ENCODE measurements around the gene PTGES2.

PTGES2 gene

DNA sequence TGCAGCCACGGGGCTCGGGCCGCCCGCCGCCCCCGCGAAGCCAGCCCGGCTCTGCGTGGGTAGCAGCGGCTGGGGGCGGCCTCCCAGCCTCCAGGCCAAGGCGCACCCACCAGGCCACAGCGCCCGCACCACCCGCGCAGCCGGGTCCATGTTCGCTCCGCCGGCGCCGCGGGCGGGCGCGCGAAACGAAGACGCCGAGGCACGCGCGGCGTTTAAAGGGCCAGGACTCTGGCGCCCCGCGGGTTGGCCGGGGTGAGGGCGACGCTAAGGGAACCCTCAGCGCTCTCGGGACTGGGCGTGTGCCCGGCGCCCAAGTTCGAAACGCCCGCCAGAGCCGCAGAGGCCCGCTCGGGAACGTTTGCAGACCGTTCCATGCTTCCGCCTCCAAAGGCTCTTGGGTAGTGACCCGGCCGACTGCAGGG, at the start of gene PTGES2:
PTGES2 (minus strand) TSS at position 162 of the 422 bp plus-strand sequence; CDS start at position 150, 12 bp downstream.
- DNase-seq: peak; percentile 71 to 73

DNA sequence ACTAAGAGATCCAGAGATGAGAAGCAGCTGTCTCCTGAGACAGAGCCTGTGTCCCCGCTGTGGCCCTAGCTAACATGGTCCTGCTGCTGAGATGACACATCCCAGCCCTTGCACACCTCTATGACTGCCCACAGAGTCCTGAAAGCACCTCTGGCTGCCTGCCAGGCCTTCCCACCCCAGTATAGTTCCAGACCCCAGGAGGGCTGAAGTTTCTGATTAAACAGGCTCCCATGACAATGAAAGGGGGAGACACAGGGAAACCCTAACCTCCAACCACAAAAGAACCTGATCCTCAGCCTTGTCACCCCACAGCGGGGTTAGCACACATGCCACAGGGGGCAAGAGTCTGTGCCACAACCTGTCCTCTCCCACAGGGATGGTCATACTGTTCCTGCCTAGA, 48.2 kb upstream of the PTGES2 start:
- DNase-seq: no peak

DNA sequence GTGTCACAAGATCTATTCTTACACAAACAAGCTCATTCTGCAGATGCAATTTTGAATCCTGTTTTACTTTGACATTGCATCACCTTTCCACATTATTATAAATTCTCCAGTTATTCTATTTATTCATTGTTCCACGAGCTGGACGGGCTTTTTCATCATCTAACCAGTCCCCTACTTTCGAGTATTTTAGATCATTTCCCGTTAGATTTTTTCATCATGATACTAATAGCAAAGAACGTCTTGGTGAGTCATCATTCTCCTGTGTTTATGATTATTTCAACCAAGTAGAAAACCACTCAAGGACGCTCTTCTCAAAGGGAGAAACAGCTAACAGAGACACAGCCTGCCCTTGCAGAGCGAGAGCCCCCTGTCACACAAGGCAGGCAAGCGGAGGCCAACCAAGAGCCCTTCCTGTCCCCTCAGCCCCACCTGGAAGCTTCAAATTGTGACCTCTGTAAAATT, 47.6 kb upstream of the PTGES2 start:
- no peak for DNase-seq

DNA sequence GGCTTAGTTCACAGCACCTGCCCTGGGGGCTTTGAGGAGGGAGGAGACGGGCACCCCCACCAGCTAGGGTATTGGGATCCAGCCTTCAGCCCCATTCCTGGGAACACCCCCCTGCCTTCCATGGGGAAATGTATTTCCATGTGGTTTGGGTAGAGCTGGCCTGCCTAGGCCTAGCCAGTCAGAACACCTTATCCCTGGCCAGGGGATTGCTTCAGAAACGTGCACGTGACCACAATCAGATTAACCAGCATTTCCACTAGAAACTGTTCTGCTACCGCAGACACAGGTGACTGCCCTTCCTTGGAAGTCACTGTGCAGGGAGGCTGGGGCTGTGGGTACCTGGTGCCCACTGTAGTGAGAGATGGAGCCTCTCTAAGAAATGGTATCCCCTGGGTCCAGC, 46.5 kb upstream of the PTGES2 start:
- no peak for DNase-seq

DNA sequence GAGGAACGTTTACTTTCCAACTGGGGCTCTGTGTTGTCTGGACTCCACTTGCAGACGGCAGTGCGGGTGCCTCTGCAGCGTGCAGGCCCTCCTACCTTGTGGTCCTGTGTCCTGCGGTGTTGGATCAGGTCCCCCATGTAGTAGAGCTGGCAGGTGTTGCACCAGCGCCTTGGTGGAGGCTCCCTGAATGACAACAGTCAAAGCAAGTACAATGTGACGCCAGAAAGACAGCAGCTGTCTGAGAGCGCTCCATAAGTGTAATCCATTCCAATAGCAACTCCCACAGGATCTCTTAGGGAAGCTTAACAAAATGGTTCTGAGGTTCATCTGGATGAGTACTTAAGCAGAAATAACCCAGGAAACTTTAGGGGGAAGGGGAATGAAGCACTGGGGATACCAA, 42.4 kb upstream of the PTGES2 start:
- no peak for DNase-seq

DNA sequence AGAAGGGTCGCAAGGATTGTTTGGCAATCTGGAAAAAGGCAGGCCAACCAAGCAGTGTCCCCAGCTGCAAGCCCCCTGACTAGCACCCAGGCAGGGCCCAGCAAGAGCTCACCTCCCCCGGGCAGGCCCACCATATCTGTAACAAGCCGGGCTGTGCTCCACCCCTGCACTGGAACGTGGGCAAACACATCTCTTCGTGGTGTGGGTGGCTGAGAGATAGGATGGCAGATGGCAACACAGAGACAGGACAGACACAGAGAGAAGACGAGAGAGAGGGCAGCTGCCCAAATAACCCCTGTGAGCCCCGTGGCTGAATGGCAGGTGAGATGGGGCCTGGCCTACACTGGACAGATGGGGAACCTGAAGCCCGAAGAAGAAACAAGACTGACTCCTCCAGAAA, 42.0 kb upstream of the PTGES2 start:
- no peak for DNase-seq

DNA sequence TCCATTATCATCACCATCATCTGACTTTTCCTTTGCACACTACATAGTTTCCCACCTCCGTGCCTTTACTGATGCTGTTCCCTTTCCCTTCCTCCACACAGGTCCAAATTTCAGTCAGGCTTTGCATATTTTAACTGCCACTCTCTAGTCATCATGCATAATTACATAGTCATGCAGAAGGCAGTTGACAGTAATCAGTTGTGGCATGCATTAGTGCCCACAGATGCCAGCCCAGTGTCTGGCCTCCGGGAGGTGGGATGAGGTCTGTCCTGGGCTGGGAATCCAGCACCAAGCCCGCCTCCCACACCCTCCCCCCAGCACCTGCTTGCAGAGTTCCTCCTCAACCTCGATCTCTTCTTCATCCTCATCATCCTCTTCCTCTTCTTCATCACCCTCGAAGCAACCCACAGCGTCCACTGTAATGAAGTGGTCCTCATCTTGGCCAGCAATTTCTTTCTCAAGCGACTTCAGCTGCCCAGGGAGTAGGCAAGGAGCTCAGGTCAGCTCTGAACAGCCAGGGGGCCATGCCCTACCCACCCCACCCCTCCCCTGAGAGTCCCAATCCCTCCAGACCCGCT, 41.3 kb upstream of the PTGES2 start:
- no peak for DNase-seq

DNA sequence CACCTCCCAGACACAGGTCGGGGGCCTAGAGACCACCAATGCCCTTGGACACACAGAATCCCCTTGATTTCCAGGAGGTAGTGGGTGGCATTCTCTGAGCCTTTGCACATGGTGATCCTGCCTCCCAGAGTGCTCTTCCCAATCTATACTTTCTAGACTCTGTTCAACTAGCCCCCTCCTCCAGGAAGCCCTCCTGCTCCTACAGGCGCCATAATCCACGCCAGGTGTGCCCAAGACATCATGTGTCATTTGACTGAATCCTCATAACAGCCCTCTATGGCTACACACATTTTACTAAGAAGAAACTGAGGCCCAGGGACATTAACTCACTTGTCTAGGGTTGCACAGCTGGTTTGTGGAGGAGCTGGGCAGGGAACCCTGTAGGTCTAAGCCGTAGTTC, 39.7 kb upstream of the PTGES2 start:
- no peak for DNase-seq

DNA sequence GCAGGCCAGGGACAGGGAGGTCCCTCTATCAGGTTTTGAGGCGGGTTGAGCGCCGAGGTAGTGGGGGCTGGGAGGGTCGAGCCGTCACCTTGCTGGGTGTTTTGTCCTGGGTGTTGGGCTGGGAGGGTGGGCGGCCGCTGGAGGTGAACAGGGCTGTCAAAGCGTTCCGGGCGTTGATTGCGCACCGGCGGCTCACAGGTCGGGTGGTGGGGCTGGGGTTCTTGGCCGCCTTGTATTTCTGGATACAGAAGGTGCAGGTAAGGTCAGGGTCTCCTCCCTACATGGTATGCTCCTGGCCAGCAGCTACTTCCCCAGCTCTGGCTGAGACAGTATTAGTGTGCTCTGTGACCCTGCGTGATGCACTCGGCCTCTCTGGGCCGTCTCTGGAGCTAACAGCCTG, 38.6 kb upstream of the PTGES2 start:
- no peak for DNase-seq

DNA sequence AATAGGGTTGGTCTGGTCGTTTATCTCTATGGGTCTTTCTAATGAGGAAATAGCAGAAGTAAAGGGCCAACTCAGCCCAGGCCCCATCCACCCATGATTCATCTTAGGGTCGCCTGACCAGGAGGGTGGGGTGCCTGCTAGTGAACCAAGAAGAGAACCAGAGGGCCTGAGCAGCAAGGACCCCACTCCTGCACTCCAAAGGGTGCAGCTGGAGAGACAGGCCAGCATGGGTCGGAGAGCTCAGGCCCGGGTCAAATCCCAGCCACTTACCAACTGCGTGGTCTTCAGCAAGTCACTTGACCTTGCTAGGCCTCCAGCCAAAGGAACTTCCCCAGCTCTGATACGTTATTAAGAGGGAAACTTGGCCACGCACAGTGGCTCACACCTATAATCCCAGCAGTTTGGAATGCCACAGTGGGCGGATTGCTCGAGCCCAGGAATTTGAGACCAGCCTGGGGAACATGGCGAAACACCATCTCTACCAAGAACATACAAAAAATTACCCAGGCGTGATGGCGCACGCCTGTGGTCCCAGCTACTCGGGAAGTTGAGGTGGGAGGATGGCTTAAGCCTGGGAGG, 36.9 kb upstream of the PTGES2 start:
- no peak for DNase-seq

DNA sequence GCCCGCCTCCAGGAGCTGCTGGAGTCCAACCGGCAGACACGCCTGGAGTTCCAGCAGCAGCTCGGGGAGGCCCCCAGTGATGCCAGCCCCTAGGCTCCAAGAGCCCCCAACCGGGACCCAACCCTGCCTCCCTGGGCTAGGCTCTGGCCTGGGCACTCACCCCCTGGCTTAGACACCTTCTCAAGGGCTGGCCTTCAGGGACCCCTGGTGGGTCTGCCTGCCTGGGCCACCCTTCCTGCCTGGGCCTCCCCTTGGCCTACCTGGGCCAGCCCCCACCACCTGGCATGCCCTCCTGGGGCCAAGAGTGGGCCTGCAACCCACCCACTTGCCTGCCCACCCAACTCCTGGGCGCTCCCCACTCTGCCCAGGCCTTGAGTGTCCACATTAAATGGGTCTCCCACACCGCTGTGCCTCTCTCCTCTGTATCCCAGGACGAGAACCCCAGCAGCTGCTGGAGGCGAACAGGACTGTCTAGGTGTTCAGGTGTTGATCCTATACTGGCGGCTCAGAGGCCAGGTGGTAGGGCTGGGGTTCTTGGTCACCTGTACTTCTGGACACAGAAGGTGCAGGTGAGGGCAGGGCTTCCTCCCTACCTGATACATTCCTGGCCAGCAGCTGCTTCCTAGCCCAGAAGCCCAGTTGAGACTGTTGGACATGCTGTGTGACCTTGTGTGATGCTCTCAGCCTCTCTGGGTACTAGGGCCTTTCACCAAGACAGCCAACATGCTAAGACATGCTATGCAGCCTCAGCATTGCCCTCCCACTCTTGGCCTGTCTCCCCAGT, 36.2 kb upstream of the PTGES2 start:
- DNase-seq: no peak

DNA sequence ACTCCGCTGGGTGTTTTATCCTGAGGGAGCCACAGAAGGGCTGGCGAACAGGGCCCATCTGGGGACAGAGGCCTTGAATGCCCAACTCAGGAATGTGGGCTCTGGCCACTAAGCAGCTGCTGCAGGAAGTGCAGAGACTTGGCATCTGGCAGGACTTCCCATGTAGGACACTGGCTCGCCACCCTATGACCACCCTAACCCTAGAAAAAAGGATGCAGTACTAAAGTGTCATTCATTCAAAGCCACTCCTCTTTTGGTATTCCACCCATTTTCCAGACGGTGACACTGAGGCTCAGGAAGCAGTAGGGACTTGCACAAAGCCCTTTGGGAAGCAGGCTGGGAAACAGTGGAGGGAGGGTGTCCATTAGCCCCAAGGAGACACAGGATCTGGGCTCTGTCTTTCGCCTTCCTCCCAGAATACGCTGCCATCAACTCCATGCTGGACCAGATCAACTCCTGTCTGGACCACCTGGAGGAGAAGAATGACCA, 35.5 kb upstream of the PTGES2 start:
- no peak for DNase-seq

DNA sequence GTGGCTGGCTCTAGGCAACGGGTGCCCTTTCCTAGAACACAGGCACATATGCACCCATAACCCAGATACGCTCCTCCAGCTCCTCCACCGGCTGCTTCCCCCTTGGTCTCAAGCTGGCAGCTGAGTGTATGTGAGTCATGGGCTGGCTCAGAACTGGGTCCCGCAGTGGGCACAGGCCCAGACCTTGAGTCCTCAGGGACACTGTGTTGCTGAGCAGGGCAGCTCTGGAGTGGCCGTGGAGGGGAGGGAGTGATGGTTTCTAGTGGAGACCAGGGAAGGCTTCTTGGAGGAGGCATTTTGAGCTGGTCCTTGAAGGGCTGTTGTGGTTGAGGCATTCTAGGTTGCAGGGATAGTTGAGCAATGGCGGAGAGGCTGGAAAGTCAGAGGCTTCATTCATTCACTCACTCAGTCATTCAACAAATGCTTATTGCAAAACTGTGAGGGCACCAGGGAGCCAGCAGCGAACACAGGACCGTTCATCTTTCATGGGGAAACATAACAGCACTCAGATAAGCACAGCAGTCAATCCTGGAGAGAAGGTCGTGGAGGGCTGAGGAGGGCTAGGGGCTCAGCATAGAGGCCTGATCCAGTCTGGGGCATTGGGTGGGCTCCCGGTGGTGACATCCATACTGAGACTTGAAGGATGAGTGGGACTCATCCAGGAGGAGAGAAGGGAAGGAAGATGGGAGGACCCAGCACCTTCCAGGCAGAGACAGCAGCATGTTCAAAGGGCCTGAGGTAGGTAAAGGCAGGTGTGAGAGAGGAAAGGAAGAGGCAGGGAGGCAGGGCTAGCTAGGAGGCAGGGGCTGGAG, 34.9 kb upstream of the PTGES2 start:
- no peak for DNase-seq

DNA sequence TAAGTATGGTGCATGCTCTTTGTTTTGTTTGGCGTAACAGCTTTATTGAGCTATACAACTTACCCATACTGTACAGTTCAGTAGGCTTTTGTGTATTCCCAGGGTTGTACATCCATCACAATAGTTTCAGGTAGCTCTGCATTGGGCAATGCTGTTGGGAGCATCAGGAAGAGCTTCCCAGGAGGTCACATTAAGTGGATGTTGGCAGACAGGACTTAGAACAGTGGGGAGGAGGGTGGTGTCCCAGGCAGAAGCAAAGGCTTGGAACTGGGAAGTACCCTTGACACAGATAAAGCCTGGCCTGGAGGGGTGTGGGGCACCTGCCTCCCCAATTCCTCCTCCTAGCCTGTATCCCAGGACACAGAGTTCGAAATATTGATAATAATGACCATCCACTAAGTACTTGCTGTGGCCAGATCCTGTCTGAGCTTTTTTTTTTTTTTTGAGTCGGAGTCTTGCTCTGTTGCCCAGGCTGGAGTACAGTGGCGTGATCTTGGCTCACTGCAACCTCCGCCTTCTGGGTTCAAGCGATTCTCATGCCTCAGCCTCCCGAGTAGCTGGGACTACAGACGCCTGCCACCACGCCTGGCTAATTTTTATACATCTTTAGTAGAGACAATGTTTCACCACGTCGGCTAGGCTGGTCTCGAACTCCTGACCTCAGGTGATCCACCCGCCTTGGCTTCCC, 33.8 kb upstream of the PTGES2 start:
- DNase-seq: no peak

DNA sequence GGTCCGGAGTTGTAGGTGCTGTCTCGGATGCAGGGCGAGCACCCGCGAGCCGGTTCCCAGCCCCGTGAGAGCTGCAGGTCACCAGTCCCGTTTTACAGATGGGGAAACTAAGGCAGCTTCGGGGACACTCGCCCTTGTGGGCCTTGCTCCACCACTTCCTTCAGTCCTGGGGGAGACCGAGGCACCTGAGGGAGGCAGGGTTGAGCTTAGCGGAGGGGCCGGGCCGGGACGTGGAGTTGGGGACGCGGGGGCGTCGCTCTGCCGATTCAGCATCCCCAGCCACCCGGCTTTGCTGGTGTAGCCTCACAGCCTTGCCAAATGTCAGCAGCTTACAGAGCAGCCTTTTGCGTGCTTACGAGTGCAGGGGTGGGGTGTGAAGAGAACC, 33.1 kb upstream of the PTGES2 start:
- DNase-seq: peak; percentile 46 to 55

DNA sequence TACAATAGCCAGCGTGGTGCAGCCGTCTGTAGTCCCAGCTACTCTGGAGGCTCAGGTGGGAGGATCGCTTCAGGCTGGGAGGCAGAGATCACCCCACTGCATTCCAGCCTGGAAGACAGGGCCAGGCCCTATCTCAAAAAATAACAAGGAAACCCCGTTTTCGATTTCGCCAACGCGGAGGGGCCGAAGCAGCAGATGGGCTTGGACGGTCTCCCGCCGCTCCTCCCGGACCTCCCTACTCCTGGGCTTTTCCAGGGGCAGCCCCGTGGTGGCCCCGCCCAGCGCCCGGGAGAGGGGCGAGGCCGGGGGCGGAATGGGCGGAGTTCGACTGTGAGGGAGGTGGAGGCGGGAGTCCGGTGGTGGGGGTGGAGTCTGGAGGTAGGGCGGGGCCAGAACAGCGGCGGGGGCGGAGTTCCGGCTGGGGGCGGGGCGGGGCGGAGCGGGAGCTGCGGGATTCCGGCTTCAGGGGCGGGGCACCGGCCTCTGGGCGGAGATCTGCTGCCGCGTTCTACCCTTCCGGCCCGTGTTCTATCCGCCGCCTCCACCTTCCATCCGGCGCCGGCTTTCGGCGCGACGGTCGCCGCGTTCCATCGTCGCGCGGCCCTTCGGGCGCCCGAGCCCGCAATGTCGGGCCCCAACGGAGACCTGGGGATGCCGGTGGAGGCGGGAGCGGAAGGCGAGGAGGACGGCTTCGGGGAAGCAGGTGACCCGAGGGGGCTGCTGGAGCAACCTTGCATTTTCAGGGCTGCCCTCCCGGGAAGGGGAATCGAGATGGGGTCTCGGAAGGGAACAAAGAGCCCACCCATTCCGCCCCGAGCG, 32.5 kb upstream of the PTGES2 start, which contains the start of gene BBLN:
BBLN (plus strand) TSS at position 482 of the 819 bp plus-strand sequence; CDS start at position 625, 143 bp downstream.
- DNase-seq: peak; percentile 94 to 95

DNA sequence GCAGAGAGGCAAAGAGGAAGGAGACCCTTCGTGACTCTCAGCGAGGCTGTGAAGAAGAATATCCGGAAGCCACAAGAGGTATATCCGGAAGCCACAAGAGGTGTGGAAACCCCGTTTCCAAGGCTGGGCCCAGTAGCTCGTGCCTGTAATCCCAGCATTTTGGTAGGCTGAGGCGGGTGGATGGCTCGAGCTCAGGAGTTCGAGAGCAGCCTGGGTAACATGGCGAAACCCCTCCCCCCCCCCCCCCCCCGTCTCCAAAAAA, 31.9 kb upstream of the PTGES2 start:
- peak; percentile 16 to 31 for DNase-seq

DNA sequence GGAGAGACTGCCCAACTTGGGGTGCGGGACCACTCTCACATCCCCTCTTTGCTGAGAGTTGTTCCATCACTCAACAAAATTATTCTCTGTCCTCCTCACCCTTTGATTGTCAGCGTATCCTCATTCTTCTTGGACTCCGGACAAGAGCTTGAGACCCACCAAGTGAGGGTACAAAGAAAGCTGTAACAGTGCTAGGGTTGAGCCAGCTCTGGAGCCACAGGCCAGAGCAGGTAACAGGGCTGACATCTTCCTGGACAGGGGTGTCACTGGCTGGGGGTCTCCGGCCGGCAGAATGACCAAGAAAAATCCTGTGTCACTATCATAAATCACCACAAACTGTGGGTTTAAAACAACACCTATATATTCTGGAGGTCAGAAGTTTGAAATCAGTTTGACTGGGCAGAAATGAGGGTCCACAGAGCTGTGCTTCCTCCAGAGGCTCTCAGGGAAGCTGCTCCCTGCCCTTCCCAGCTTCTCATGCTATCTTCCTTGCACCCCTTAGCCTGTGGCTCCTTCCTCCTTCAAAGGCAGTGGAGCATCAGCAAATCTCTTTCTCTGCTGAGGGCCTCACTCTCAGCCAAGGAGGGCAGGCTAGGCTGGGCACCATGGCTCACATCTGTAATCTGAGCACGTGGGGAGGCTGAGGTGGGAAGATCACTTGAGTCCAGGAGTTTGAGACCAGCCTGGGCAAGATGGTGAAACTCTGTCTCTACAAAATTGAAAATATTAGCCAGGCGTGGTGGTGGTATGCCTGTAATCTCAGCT, 28.4 kb upstream of the PTGES2 start:
- DNase-seq: no peak

DNA sequence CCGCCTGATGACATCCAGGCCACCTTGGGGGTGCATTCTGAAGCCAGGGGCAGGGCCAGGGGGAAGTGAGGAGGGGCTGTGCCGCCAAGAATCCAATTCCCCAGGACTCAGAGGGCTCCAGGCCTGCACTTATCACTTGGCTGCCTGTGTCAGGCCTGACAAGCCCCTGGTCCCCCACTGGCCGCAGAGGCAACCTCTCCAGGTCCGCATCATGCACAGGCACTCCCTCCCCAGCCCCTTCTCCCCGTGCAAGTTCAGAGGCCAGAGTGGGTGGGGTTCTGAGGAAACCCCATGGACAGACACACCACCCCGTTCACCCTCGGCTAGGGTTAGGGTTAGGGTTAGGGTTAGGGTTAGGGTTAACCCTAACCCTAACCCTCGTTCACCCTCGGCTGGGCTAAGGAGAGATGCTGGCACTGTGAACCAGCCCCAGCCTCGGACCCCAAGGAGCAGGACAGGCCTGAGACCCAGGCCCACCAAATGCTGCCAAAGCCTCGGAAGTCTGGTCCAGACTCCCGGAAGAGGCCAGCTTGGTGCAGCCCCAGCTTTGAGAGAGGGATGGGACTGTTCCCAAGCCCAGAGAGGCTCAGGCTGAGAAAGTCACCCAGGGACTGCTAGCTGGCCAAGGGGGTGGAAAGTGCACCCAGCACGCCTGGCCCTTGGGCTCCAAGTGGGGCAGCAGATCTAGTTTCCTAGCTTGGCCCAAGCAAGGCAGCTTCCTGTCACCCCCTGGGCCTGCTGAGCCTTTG, 26.6 kb upstream of the PTGES2 start:
- DNase-seq: no peak

Measured in stimulated activated CD4-positive, alpha-beta T cell treated with anti-CD3 and anti-CD28 coated beads, Interleukin-2, amount 100 ng/mL, for 48 hours (primary cell).